DND-41 (cell line): ENCODE data around the gene IQSEC1.

Experiments used
- ATAC-seq: fragments of 200-7000 bp; cut with Tn5 transposase; 3 replicates; pipeline ENCODE4 v1.9.1; 2021; ENCODE audit warnings: low read depth; ENCODE audit not compliant: insufficient read depth
- DNase-seq: peaks from one replicate; pipeline ENCODE4 v3.0.0-alpha.2; 2020
- H2AFZ ChIP-seq: 2 replicates; pipeline ENCODE4 v1.6.0; 2012; ENCODE audit warnings: low read depth, low read length
- H3K27ac ChIP-seq: 2 replicates; pipeline ENCODE4 v1.5.1; 2012; ENCODE audit warnings: low read length, inconsistent platforms
- H3K27me3 ChIP-seq: fragments of 200-600 bp; sonication (generic); 2 replicates; pipeline ENCODE4 v1.6.0; 2012; ENCODE audit warnings: low read length, mild to moderate bottlenecking, inconsistent platforms; ENCODE audit not compliant: insufficient read depth, poor library complexity
- H3K36me3 ChIP-seq: 2 replicates; pipeline ENCODE4 v1.5.1; 2012; ENCODE audit warnings: low read length, inconsistent platforms; ENCODE audit not compliant: insufficient read depth
- H3K4me1 ChIP-seq: 2 replicates; pipeline ENCODE4 v1.5.1; 2012; ENCODE audit warnings: mild to moderate bottlenecking, low read length; ENCODE audit not compliant: insufficient read depth
- H3K4me2 ChIP-seq: 2 replicates; pipeline ENCODE4 v1.6.0; 2012; ENCODE audit warnings: mild to moderate bottlenecking, moderate library complexity, low read length, inconsistent platforms; ENCODE audit not compliant: insufficient read depth
- H3K4me3 ChIP-seq, 2 experiments: fragments of 200-600 bp in 1 of 2; shearing (Covaris generic) in 1 of 2; 2 replicates each; pipeline ENCODE4 v1.5.1; 2012 to 2016; ENCODE audit warnings: inconsistent platforms in 2 of 2, low read length in 2 of 2, mild to moderate bottlenecking in 2 of 2, low read depth in 1 of 2, moderate library complexity in 1 of 2
- H3K79me2 ChIP-seq: 2 replicates; pipeline ENCODE4 v1.6.0; 2012; ENCODE audit warnings: low read length, inconsistent platforms; ENCODE audit not compliant: insufficient read depth
- H3K9ac ChIP-seq: 2 replicates; pipeline ENCODE4 v1.6.0; 2012; ENCODE audit warnings: low read depth, mild to moderate bottlenecking, inconsistent platforms, low read length, moderate library complexity
- H3K9me3 ChIP-seq: 2 replicates; pipeline ENCODE4 v1.5.1; 2012; ENCODE audit warnings: low read length, moderate library complexity, mild to moderate bottlenecking, inconsistent platforms; ENCODE audit not compliant: insufficient read depth, severe bottlenecking
- H4K20me1 ChIP-seq: 2 replicates; pipeline ENCODE4 v1.6.0; 2012; ENCODE audit warnings: low read length; ENCODE audit not compliant: insufficient read depth
- EZH2 ChIP-seq: IDR thresholded peaks from 3 replicates; pipeline ENCODE4 v1.6.1; 2012; ENCODE audit warnings: borderline replicate concordance, low read depth, mild to moderate bottlenecking, moderate library complexity, low read length, inconsistent platforms; ENCODE audit not compliant: severe bottlenecking
- TF ChIP-seq, protein P1 (sequence below): IDR thresholded peaks from 2 replicates; pipeline ENCODE4 v1.5.1; 2012; ENCODE audit warnings: borderline replicate concordance, low read length, moderate library complexity, mild to moderate bottlenecking; ENCODE audit not compliant: poor library complexity, severe bottlenecking; ENCODE audit errors: extremely low read depth

Gene IQSEC1

DNA sequence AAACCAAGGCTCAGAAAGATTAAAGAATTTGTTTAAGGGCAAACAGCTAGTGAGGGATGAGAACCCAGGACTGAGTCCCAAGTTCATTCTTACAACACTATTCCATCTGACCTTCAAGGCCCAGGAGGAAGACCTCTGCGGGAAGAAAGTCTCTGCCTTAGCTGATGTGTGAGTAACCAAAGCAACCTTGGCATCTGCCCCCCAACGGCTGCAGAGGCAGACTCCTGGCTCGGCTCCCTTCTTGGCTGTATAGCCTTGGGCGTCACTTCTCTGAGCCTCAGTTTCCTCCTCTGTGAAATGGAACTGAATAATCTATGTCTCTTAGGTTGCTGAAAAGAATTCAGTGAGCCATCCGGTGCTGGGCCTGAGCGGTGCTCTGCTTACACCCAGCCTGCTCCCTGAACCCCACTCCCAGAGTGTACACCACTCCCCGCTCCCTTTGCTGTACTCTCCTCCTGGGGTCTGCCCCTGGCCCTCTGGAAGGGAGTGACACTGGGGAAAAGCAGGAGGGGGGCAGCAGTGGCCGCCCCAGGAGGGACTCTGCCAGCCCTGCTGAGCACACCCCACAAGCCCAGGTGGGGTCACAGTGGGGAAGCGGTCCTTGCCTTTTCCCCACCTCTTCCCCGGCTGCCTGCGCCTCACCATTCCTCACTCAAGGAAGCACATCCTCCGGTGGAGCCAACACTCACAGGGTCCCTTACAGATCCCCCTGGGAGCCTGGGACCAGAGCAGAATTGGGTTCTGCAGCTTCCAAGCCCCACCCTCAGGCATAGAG is 97.3 kb downstream of the IQSEC1 start:
- ATAC-seq (no peak), DNase-seq (no peak)
- H3K27me3 ChIP-seq, result no peaks in the 10 kb centered on the region
- H3K36me3 ChIP-seq, result no peaks in the 10 kb centered on the region
- H2AFZ ChIP-seq, result no peak overlapping the region
- no peak overlapping the region for H3K27ac ChIP-seq
- no peak for TF ChIP-seq EZH2
- TF ChIP-seq, protein P1, sequence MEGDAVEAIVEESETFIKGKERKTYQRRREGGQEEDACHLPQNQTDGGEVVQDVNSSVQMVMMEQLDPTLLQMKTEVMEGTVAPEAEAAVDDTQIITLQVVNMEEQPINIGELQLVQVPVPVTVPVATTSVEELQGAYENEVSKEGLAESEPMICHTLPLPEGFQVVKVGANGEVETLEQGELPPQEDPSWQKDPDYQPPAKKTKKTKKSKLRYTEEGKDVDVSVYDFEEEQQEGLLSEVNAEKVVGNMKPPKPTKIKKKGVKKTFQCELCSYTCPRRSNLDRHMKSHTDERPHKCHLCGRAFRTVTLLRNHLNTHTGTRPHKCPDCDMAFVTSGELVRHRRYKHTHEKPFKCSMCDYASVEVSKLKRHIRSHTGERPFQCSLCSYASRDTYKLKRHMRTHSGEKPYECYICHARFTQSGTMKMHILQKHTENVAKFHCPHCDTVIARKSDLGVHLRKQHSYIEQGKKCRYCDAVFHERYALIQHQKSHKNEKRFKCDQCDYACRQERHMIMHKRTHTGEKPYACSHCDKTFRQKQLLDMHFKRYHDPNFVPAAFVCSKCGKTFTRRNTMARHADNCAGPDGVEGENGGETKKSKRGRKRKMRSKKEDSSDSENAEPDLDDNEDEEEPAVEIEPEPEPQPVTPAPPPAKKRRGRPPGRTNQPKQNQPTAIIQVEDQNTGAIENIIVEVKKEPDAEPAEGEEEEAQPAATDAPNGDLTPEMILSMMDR, result no peak
- H3K4me2 ChIP-seq, result no peak overlapping the region
- H3K4me3 ChIP-seq, result no peak overlapping the region
- no peaks in the 10 kb centered on the region for H3K9me3 ChIP-seq
- H3K4me1 ChIP-seq, result peaks cover 9% of the 10 kb centered on the region; the same call in 1 of the 2 replicates
- H3K9ac ChIP-seq, result no peak overlapping the region; the same call in 1 of the 2 replicates
- no peaks in the 10 kb centered on the region for H3K79me2 ChIP-seq
- no peaks in the 10 kb centered on the region for H4K20me1 ChIP-seq

DNA sequence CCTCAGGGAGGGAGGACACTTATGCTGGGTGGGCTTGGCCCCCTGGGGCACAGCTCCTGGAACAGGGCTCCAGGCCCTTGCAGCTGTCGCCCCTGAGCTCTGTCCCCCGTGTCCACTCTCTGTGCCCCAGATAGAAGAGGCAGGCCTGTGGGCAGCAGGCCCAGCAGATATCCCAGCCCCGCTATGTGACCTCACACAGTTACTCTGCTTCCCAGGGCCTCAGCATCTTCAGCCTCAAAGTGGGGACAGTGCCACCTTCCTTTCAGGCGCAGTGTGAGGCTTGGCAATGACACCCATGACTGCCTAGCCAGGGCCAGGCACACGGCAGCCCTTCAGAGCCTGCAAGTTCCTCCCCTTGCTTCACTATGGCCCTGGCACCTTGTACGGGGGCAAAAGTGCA is 98.4 kb downstream of the IQSEC1 start:
- Histone ChIP-seq H3K4me3 (no peak overlapping the region), H4K20me1 (no peaks in the 10 kb centered on the region), H3K9ac (no peak overlapping the region), H3K4me2 (no peak overlapping the region), H2AFZ (no peak overlapping the region), H3K36me3 (no peaks in the 10 kb centered on the region), H3K79me2 (no peaks in the 10 kb centered on the region), H3K27ac (no peak overlapping the region), H3K4me1 (peaks cover 9% of the 10 kb centered on the region; the same call in 1 of the 2 replicates), H3K27me3 (no peaks in the 10 kb centered on the region), H3K9me3 (no peaks in the 10 kb centered on the region)
- TF ChIP-seq EZH2, result no peak
- TF ChIP-seq, protein P1, result no peak
- ATAC-seq (no peak), DNase-seq (no peak)

DNA sequence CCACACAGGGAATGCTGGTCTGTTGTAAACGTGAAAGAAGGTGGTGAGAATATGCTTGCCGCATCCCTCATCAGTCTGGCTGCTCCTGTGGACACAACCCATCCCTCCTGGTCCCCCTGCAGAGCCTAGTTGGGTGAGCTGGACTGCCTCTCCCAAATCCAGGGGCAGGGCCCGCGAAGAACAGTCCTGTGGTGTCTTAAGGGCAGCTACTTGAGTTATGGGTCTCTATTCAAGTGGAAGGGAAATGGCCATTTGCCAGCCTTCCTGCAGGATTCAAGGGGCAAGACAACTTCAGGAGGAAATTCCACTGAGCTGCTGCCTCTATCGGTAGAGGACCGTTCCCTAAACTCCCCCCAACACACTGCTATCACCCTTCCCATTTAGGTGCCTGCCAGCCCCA is 98.9 kb downstream of the IQSEC1 start:
- H4K20me1 ChIP-seq, result no peaks in the 10 kb centered on the region
- no peaks in the 10 kb centered on the region for H3K27me3 ChIP-seq
- no peak overlapping the region for H3K4me3 ChIP-seq
- H2AFZ ChIP-seq, result no peak overlapping the region
- H3K36me3 ChIP-seq, result no peaks in the 10 kb centered on the region
- TF ChIP-seq, protein P1, result no peak
- TF ChIP-seq EZH2, result no peak
- no peak overlapping the region for H3K9ac ChIP-seq
- no peaks in the 10 kb centered on the region for H3K9me3 ChIP-seq
- no peak for DNase-seq
- peak overlapping the region; percentile 20; the same call in 1 of the 2 replicates for H3K27ac ChIP-seq
- 0 out of 3 replicates have a peak, but pooled peaks have one; percentile 3 for ATAC-seq
- H3K4me2 ChIP-seq, result no peak overlapping the region
- H3K4me1 ChIP-seq, result peaks cover 9% of the 10 kb centered on the region; the same call in 1 of the 2 replicates
- no peaks in the 10 kb centered on the region for H3K79me2 ChIP-seq
